ENCODE data around the gene HRK.

DNA sequence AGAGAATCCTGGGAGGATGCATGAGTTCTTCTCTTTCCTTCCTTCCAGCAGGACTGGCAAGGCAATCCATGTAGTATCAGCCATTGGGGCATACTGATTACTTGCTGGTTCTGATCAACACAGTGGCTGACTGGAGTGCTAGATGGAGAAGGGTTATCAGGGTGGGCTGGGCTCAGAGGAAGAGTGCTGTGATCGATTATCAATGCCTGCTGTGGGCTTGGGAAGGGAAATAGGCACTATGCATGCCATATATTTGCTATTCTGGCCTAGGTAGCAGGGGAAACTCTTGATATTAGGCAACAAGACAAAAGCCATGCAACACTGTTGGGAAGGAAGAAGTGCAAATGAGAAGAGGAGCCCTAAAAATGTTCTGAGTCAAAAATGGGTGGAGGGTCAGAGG is 45.8 kb downstream of the HRK start:
- TF ChIP-seq, protein P1, sequence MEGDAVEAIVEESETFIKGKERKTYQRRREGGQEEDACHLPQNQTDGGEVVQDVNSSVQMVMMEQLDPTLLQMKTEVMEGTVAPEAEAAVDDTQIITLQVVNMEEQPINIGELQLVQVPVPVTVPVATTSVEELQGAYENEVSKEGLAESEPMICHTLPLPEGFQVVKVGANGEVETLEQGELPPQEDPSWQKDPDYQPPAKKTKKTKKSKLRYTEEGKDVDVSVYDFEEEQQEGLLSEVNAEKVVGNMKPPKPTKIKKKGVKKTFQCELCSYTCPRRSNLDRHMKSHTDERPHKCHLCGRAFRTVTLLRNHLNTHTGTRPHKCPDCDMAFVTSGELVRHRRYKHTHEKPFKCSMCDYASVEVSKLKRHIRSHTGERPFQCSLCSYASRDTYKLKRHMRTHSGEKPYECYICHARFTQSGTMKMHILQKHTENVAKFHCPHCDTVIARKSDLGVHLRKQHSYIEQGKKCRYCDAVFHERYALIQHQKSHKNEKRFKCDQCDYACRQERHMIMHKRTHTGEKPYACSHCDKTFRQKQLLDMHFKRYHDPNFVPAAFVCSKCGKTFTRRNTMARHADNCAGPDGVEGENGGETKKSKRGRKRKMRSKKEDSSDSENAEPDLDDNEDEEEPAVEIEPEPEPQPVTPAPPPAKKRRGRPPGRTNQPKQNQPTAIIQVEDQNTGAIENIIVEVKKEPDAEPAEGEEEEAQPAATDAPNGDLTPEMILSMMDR (IDR thresholded peaks at IDR 0.05): no peak
- no peak for TF ChIP-seq ZFX (IDR thresholded peaks at IDR 0.05; ENCODE audit: borderline replicate concordance)

Measured in 22Rv1 (cell line).